Endothelial cell of umbilical vein (primary cell): ENCODE results near the gene PLEKHG2. TPM values are rescaled to one million over a fixed set of nuclear protein-coding genes. Genes with fewer than 3 reads are reported as not detected.

Experiments
- BruUV-seq: library from RNA; stranded (reverse); fragments of 400-500 nt; replicated peaks from 2 replicates; lab custom pipeline; 2021; lab: Mats Ljungman, UMichigan
- CTCF ChIA-PET: fragments of 300-600, 350-600 bp; sonication (Branson Sonifier 250); formaldehyde crosslinking; loops from one replicate; lab custom pipeline; 2021; ENCODE audit warnings: antibody characterized with exemption, inconsistent platforms; lab: Charles Lee
- POLR2A ChIA-PET: fragments of 300-600, 350-600 bp; sonication (Branson Sonifier 250); formaldehyde crosslinking; loops from one replicate; lab custom pipeline; 2021; ENCODE audit warnings: antibody characterized with exemption, inconsistent platforms; lab: Charles Lee
- DNase-seq: peaks from one replicate; pipeline ENCODE4 v3.0.0-alpha.2; 2011; ENCODE audit warnings: low read depth, low spot score
- FAIRE-seq: peaks from 2 replicates; lab custom pipeline; 2011; peaks lifted over from hg19 to GRCh38; lab: Jason Lieb, UNC
- H2AFZ ChIP-seq: 2 replicates; pipeline ENCODE4 v1.6.0; 2012; ENCODE audit warnings: low read depth, low read length, control low read depth, inconsistent platforms
- H3K27ac ChIP-seq: 2 replicates; pipeline ENCODE4 v1.5.1; 2011; ENCODE audit warnings: low read depth, mild to moderate bottlenecking, control low read depth, low read length, moderate library complexity; ENCODE audit not compliant: insufficient read depth
- H3K27me3 ChIP-seq, 2 experiments: 2 replicates each; pipeline versions ENCODE4 v1.6.0 to v1.6.1; 2011; ENCODE audit warnings: low read length in 2 of 2, mixed read lengths in 1 of 2; ENCODE audit not compliant: control insufficient read depth in 2 of 2, insufficient read depth in 2 of 2
- H3K36me3 ChIP-seq, 2 experiments: 2 replicates in 1 of 2; 3 replicates in 1 of 2; pipeline ENCODE4 v1.5.1; 2011; ENCODE audit warnings: low read length in 2 of 2, mild to moderate bottlenecking in 1 of 2, moderate library complexity in 1 of 2; ENCODE audit not compliant: control insufficient read depth in 2 of 2, insufficient read depth in 2 of 2; ENCODE audit errors: extremely low read depth in 1 of 2
- H3K4me1 ChIP-seq: 3 replicates; pipeline ENCODE4 v1.5.1; 2011; ENCODE audit warnings: mild to moderate bottlenecking, low read length; ENCODE audit not compliant: control insufficient read depth, insufficient read depth; ENCODE audit errors: extremely low read depth
- H3K4me2 ChIP-seq: 2 replicates; pipeline ENCODE4 v1.6.1; 2011; ENCODE audit warnings: low read length, control low read depth, mixed read lengths; ENCODE audit not compliant: insufficient read depth
- H3K4me3 ChIP-seq, 3 experiments: fragments of 200-600 bp in 1 of 3; sonication (generic), shearing (Covaris generic) in 1 of 3; replicated peaks in 1 of 3; 2 replicates each; pipeline ENCODE4 v1.5.1; 2011 to 2016; ENCODE audit warnings: control low read depth in 3 of 3, low read length in 3 of 3, mild to moderate bottlenecking in 2 of 3, inconsistent platforms in 1 of 3, low read depth in 1 of 3, moderate library complexity in 1 of 3; ENCODE audit not compliant: insufficient read depth in 1 of 3
- H3K79me2 ChIP-seq: 2 replicates; pipeline ENCODE4 v1.6.0; 2012; ENCODE audit warnings: low read length, inconsistent platforms; ENCODE audit not compliant: control insufficient read depth, insufficient read depth
- H3K9ac ChIP-seq: replicated peaks from 2 replicates; pipeline ENCODE3; 2011; ENCODE audit warnings: low read length, control low read depth; ENCODE audit not compliant: insufficient read depth; ENCODE audit errors: extremely low read depth
- H3K9me1 ChIP-seq: replicated peaks from 3 replicates; pipeline ENCODE4 v1.6.0; 2011; ENCODE audit warnings: mild to moderate bottlenecking, low read length; ENCODE audit not compliant: control insufficient read depth, insufficient read depth; ENCODE audit errors: extremely low read depth
- H3K9me3 ChIP-seq: replicated peaks from 2 replicates; pipeline ENCODE4 v1.5.1; 2012; ENCODE audit warnings: low read length, inconsistent platforms; ENCODE audit not compliant: control insufficient read depth, insufficient read depth
- H4K20me1 ChIP-seq: replicated peaks from 2 replicates; pipeline ENCODE3; 2011; ENCODE audit warnings: mild to moderate bottlenecking, low read length; ENCODE audit not compliant: control insufficient read depth, insufficient read depth; ENCODE audit errors: extremely low read depth
- MYC ChIP-seq: IDR thresholded peaks from one replicate; pipeline ENCODE4 v1.6.1; 2011; ENCODE audit warnings: mild to moderate bottlenecking, low read depth, low read length
- POLR2A ChIP-seq: IDR thresholded peaks from 2 replicates; pipeline ENCODE4 v1.6.1; 2012; ENCODE audit warnings: low read depth, mild to moderate bottlenecking, control low read depth, low read length
- POLR2AphosphoS5 ChIP-seq: IDR thresholded peaks from 2 replicates; pipeline ENCODE4 v1.6.1; 2012; ENCODE audit warnings: low read depth, mild to moderate bottlenecking, control low read depth, low read length, moderate library complexity; ENCODE audit not compliant: insufficient read depth
- dilution Hi-C: fragments of 300-500 bp; cut with MboI; formaldehyde crosslinking; loops from one replicate; pipeline ENCODE4 v1.15.0; 2019; ENCODE audit warnings: low sequenced_read_pairs; ENCODE audit not compliant: extremely low pct_ligation_motif_present
- intact Hi-C: fragments of 100-400 bp; cut with micrococcal nuclease; formaldehyde crosslinking; loops from one replicate; pipeline ENCODE4 v1.10.0; 2022
- polyA plus RNA-seq, 4 experiments: library from polyadenylated mRNA; depleted of rRNA in 3 of 4; stranded (reverse) in 3 of 4; unstranded in 1 of 4; fragments of >200 nt; gene quantifications; 2 replicates each; pipeline versions ENCODE4 v1.2.1 to v1.2.3, GENCODE V29; 2011 to 2012; ENCODE audit warnings: missing spikeins in 1 of 4
- total RNA-seq: library from RNA; stranded (reverse); gene quantifications from 2 replicates; pipeline ENCODE4 v1.2.3, GENCODE V29; 2021
- TF ChIP-seq, protein P1 (sequence below): IDR thresholded peaks from 2 replicates; pipeline ENCODE4 v1.6.1; 2011; ENCODE audit not compliant: insufficient read depth, insufficient read length

PLEKHG2 gene
- total and polyA plus RNA-seq, 2 donors (not counting 3 experiments of a cell fraction or from before 2014, with no cell fraction given), result 44.7 to 74.1 TPM

DNA sequence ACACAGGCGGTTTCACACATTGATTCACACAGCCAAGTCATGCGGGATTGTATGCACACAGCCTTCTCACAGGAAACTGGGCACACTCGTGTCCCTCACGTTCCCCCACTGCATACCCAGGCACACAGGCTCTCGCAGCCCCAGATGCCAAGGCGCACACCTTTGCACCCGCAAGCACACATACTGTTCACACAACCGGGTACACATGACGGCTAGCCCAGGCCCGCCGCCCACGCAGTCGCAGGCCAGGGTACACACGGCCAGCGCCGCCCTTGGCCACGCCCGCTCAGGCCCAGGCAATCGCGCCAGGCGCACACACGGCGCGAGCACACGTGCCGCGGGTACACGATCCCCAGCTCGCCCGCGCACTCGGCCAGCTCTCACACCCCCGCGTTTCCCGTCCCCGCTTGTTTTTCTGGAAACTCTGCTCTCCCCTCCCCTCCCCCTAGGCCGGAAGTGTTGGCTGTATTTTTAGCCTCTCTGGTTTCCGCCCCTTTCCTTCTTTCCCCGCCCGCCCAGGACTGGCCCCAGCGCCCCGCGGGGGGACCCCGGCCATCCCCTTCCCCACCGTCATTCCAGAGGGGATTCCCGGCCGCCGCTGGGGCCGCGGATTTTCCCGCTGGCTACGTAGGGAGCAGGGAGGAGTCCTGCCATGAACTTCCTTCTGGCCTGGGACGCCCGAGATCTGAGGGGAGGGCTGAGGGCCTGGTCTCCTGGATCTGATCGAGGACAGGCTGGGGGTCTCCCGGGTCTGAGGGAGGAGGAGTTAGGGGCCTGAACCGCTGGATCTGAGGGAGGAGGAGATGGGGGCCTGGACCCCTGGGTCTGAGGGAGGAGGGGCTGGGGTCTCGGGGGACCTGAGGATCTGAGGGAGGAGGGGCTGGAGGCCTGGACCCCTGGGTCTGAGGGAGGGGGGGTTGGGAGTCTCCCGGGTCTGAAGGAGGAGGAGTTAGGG lies 9.8 kb upstream of the PLEKHG2 start:
- no peak overlapping the region for H2AFZ ChIP-seq
- H3K27ac ChIP-seq, result peak overlapping the region; percentile 89
- H4K20me1 ChIP-seq, result no peaks in the 10 kb centered on the region
- no peaks in the 10 kb centered on the region for H3K9me1 ChIP-seq
- no TSS peak for BruUV-seq
- peak; percentile 86 for FAIRE-seq
- H3K27me3 ChIP-seq, result no peaks in the 10 kb centered on the region
- peak; percentile 95 for DNase-seq
- CTCF ChIA-PET, result interaction anchor here (1.0 to 2.9 kb wide), 4 partner anchors 9 to 281 kb away, joined by 3 to 22 read pairs (median 6); partner anchors contain the start of genes MED29, PAF1 and PLEKHG2
- H3K4me2 ChIP-seq, result peak overlapping the region; percentile 57
- POLR2A ChIA-PET, result interaction anchor here (0.8 to 1.5 kb wide), 2 partner anchors 12 to 33 kb away, joined by 3 to 9 read pairs; partner anchors contain the start of genes MED29, PAF1 and RPS16
- peaks cover 9% of the 10 kb centered on the region for H3K79me2 ChIP-seq
- intact Hi-C loops (loop anchor here (1.0 kb wide), 1 partner anchor 10 kb away; the partner anchor contains the start of gene PLEKHG2), dilution Hi-C loops (no loop called here)
- TF ChIP-seq, protein P1, sequence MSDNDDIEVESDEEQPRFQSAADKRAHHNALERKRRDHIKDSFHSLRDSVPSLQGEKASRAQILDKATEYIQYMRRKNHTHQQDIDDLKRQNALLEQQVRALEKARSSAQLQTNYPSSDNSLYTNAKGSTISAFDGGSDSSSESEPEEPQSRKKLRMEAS, result peak; percentile 90
- TF ChIP-seq POLR2A, result no peak
- peak; percentile 55 for TF ChIP-seq MYC
- TF ChIP-seq POLR2AphosphoS5, result peak; percentile 79
- H3K36me3 ChIP-seq, result peaks cover 0 to 4% of the 10 kb centered on the region in 2 experiments
- H3K4me1 ChIP-seq, result peaks cover 25% of the 10 kb centered on the region
- peak overlapping the region; percentile 92 for H3K9ac ChIP-seq
- H3K4me3 ChIP-seq, result peak overlapping the region; percentile 19 to 34 (median 23)
- H3K9me3 ChIP-seq, result no peaks in the 10 kb centered on the region
